ENCODE data around the gene TP53I3.

DNA sequence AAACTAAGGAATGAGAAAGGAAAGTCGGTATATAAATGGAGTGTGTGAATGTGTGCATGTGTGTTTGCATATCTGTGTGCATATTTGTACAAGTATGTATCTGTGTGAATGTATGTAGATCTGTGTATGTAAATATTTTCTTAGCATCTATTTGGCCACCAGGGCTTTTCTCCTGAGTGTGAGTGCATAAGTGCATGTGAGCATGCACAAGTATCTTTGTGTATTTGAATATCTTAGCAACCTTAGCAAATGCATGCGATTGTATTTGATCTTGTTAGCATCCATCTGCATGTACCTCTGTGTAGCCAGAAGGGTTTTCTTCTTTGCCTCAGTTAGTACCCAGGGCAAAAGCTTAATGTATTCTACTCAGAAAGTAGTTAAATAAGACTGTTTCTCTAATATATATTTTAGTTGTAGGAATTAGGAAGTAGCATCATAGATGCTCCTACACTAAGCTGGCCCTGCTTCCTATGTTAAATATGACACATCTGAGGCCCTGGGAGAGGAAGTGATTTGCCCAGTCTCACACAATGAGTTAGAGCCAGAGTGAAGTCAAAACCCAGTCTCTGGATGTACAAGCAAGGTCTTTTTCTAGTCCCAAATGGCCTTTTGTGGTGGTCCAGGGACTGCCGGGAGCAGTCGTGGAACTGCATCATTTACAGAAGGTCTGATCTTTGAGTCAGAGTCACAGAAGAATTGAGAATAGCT is 25.9 kb downstream of the TP53I3 start:
- no peak for TF ChIP-seq POLR2AphosphoS5 (IDR thresholded peaks at IDR 0.05)
- TF ChIP-seq, protein P1, sequence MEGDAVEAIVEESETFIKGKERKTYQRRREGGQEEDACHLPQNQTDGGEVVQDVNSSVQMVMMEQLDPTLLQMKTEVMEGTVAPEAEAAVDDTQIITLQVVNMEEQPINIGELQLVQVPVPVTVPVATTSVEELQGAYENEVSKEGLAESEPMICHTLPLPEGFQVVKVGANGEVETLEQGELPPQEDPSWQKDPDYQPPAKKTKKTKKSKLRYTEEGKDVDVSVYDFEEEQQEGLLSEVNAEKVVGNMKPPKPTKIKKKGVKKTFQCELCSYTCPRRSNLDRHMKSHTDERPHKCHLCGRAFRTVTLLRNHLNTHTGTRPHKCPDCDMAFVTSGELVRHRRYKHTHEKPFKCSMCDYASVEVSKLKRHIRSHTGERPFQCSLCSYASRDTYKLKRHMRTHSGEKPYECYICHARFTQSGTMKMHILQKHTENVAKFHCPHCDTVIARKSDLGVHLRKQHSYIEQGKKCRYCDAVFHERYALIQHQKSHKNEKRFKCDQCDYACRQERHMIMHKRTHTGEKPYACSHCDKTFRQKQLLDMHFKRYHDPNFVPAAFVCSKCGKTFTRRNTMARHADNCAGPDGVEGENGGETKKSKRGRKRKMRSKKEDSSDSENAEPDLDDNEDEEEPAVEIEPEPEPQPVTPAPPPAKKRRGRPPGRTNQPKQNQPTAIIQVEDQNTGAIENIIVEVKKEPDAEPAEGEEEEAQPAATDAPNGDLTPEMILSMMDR (IDR thresholded peaks at IDR 0.05): no peak
